Hematopoietic multipotent progenitor cell treated with erythropoietin and hydrocortisone succinate and interleukin-3 and kit ligand, for 17 days (in vitro differentiated cells): ENCODE measurements around the gene LGALS9.
"Not testable (repeated sequence)": the region's sequence is repeated elsewhere in the genome, so short reads cannot be mapped to it uniquely, and the experiment has no call there.

ENCODE experiments used
- DNase-seq: peaks from one replicate; pipeline ENCODE4 v3.0.0-alpha.2; 2015; ENCODE audit warnings: low spot score

LGALS9 gene

GRCh38 chr17:27631411-27631760 is 398 bp downstream of the LGALS9 start:
- DNase-seq, result no peak

GRCh38 chr17:27631897-27632725 is 1.1 kb downstream of the LGALS9 start:
- no peak for DNase-seq

DNA sequence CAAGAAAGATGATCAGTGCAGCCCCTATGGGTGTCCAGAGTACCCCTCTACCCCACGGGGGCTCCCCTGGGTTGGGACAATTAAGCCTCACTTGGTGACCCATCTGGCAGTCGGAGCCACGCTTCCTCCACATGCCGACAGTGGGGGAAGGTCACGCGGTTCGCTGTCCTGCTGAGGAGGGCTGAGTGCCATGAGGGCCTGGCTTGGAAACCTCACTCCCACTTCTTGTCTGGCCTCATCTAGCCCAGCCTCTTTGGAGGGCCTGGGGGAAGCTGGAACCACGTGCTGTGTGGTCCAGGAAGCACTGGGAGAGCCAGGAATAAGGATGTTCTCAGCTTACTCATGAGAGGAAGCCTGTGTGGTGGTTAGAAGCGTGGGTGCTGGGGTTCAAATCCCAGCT is 1.8 kb downstream of the LGALS9 start:
- DNase-seq, result not testable (repeated sequence)

DNA sequence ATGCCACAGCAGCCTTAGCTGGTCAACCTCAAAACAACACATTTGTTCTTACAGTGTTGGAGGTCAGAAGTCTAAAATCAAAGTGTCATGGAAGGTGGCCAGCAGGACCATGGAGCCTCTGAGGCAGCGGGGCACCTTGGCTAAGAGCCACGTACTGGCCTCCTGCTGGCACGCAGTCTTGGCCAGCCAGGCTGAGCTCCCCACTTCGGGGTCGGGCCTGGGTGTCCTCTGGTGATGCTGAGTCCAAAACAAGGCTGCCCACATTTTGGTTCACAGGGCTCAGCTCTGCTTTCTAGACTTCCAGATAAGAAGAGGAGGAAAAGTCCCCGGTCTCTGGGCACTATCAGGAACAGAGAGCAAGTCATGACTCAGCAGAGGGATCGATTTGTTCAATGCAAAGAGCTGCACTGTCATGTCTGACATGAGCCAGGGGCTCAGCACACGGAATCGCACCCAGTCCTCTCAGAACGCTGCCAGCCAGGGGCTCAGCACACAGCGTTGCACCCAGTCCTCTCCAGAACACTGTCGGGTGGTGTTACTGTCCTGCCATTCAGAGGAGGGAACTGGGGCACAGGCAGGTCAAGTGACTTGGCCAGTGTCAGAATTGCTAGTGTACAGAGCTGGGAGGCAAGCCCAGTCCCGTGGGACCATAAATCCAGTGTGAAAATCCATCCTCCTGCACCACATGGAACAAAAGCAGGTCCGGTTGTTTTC is 2.5 kb downstream of the LGALS9 start:
- peak; percentile 80 for DNase-seq

- no peak for DNase-seq
Measured at GRCh38 chr17:27634026-27634335, 3.0 kb downstream of the LGALS9 start.

DNA sequence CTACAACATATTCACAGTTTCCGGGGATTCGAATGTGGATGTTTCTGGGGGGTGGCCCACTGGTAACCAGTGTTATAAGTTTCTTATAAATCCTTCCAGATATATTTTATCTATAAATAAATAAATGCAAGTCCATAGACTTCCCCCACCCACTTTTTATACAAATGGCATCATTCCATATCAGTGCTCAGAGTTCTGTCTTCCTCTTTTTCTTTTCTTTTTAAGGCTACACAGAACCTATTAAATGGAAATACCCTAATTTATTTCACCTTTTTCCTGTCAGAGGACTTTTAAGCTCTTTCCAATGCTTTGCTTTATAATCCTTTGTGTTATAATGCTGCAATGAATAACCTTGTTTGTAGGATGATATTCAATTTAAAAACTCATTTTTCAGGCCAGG is 3.8 kb downstream of the LGALS9 start:
- DNase-seq, result no peak

DNA sequence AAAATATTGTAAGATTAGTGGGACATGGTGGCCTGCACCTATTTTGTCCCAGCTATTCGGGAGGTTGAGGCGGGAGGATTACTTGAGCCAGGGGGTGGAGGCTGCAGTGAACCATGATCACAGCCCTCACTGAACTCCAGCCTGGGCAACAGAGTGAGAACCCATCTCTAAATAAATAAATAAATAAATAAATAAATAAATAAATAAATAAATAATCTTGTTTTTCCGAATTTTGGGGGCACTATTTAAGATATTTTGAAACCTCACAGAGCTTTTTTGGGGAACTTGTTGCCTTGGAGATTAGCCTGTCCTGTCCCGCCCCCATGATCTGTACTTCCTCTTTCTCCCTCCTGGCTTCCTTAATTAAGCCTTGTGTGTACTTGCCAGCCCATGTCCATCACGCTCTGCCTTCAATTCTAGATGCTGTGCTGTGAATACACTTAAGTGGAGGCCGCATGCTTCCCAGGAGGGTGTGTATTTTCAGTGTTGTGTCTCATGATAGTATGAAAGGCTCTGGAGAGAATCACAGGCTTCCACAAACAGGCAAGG is 4.4 kb downstream of the LGALS9 start:
- no peak for DNase-seq

DNA sequence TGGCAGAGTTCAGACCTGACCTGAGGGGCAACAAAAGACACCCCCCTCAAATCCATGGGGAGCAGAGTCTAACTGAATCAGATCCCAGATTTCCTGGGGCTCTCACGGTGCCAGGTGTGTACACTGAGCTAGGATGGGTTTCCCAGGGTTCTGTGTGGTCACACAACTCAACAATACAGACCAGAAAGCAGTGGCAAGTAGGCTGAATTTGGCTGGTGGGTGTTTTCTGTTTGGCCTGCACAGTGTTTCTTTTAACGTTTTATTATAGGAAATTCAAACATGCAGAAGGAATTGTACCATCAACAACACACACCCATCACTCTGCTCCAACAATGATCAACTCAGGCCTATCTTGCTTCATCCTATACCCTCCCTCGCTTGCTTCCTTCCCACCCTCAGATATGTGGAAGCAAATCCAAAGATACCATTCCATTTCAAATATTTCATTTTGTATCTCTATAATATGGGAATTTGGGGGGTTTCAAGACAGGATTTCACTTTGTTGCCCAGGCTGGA is 5.1 kb downstream of the LGALS9 start:
- not testable (repeated sequence) for DNase-seq

GRCh38 chr17:27637818-27638217 is 6.8 kb downstream of the LGALS9 start:
- not testable (repeated sequence) for DNase-seq

DNA sequence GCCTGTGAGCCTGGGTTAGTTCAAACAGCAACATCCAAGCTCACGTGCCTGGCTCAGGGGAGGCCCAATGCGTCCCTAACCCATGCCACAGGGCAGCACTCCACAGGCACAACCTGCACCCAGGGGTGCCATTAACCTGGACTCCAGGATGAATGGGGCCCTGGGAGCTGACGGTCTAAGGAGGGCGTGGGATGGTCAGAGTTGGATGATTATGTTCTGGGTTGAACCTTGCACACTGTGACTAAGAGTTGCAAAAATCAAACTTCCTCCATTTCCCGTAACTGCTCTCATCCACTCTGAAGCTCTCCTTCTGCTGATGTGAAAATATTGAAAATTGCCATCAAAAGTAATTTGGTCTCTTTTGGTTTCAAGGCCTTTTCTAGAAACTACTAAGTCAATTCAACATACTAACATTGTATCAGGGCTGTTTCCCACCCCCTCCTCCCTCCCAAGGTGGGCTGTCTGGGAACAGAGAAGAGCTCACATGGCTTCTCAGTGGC is 7.5 kb downstream of the LGALS9 start:
- DNase-seq, result not testable (repeated sequence)

DNA sequence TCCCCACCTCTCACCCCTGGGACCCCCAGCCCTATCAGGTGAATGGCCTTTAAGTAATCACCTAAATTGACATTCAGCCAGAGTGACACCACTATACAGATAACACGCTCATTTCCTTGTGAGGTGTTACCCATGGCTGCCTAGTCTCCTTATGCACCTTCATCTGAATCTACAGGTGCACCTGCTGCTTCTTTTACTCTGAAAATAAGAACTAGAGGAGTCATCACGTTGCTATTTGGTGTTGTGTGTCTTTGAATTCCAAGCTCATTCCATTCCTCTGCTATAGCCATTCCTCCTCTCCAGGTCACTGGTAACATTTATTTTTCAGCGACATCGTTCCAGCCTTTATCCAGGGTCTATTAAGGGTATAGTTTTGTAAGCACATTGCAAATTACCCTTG is 9.8 kb downstream of the LGALS9 start:
- DNase-seq, result no peak

GRCh38 chr17:27644586-27644985 is 13.6 kb downstream of the LGALS9 start:
- no peak for DNase-seq

DNA sequence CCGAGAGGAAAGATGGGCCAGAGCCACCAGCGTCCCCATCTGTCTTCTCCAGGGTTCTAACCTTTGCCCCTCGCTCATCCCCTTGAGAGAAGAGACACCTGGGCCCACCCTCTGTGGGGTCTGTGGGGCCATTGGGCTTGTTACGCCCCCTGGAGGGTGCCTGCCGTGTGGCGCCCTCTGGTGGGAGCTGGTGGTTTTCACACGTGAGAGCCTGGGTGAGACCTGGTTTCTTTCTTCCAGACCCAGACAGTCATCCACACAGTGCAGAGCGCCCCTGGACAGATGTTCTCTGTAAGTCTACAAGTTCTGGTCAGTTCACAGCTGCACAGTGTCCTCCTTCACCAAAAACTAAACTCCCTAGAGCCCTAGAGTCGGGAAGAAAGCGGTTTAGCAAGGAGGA is 14.6 kb downstream of the LGALS9 start:
- DNase-seq, result not testable (repeated sequence)

GRCh38 chr17:27646232-27646631 is 15.2 kb downstream of the LGALS9 start:
- DNase-seq, result no peak

- DNase-seq, result peak; percentile 59
Measured at GRCh38 chr17:27647765-27648164, 16.8 kb downstream of the LGALS9 start.

DNA sequence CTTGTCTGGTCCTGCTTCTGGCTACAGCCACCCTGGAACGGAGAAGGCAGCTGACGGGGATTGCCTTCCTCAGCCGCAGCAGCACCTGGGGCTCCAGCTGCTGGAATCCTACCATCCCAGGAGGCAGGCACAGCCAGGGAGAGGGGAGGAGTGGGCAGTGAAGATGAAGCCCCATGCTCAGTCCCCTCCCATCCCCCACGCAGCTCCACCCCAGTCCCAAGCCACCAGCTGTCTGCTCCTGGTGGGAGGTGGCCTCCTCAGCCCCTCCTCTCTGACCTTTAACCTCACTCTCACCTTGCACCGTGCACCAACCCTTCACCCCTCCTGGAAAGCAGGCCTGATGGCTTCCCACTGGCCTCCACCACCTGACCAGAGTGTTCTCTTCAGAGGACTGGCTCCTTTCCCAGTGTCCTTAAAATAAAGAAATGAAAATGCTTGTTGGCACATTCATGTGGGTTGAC is 18.2 kb downstream of the LGALS9 start:
- not testable (repeated sequence) for DNase-seq

DNA sequence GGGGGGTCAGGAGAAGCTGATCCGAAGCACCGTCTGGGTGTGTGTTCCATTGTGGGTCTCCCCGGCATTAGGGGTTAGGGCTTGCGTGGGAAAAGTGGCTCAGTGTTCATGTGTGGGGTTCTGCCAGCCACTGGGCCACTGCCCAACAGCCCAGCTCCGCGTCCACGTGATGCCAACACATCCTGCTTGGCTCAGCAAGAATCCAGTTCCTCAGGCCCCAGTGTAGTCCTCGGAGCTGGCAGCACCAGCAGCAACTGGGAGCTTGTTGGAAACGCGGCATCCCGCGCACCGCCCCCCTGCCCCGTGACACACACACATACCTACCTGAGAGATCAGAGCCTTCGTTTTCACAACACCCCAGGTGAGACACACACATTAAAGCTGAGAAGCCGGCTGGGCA is 18.9 kb downstream of the LGALS9 start:
- DNase-seq, result no peak

- no peak for DNase-seq
Measured at GRCh38 chr17:27650836-27651235, 19.8 kb downstream of the LGALS9 start.

DNA sequence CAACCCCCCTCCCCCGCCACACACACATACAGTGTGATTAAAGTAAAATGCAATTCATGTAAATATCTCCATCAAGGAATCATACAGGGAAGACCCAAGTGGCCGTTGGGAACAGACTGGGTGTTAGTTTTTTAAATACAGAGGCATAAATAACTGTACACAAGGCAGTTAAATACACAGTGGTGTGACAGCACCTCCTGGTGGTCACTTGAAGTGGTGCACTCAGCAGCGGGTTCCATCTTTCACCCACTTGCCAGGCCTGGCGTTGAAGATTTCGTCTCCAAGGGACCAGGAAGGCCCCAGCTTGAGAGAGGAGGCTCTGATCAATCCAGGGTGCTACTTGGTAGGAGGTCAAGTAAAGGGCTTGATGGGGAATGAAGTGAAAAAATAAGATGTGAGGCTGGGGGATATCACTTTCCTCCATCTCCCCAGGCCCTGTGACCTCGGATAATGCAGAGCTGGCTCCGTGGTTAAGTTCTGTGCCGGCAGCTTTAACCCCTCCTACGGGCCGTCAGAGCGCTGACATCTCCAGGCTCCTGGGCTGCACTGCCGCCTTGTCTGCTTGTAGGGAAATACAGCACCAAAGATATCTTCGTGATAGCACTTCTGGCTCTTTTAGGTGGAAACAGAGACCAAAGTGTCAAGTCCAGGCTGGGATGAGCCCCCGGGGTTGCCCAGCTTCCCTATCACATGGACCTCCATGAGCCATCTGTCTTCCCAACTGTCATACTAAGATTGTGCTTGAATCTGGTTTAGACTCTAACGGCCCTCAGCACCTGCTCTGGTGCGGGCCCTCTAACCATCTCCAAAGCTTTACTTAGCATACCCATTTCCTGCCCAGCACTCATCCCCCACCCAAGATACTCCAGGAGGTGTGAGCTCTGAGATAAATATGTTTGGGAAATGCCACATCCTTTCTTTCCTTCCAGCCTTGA is 20.7 kb downstream of the LGALS9 start:
- peak; percentile 83 for DNase-seq

DNA sequence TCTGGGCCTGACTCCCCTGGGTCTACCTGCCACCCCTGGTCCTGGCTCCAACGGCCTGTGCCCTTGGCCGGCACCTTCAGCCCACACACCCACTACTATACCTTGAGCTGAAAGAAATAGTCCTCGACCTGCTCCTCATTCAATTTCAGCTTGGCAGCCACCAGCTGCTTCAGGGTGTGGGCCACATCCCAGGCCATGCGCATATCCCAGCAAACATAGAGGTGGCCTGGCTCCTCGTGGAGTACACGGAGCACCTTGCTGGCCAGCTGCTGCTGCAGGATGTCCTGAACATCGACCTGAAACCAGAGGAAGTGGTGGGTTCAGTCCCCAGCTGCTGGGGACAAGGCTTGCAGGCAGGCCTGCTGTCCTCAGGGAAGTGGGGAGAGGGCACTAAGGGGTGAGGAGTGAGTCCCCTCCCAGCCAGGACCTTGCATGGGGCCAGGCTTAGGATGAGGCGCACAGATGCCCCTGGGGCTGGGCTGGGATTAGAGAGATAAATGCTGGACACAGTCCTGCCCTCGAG is 22.5 kb downstream of the LGALS9 start:
- not testable (repeated sequence) for DNase-seq

- no peak for DNase-seq
Measured at GRCh38 chr17:27654136-27654535, 23.1 kb downstream of the LGALS9 start.
